Smooth muscle cell of the brain vasculature (primary cell): Measurements from ENCODE around the gene CBX1.
"Not testable (repeated sequence)": the region's sequence is repeated elsewhere in the genome, so short reads cannot be mapped to it uniquely, and the experiment has no call there.

Experiments used
- DNase-seq: peaks from one replicate; pipeline ENCODE4 v3.0.0-alpha.2; 2012; ENCODE audit warnings: low read depth, low spot score

CBX1 gene

DNA sequence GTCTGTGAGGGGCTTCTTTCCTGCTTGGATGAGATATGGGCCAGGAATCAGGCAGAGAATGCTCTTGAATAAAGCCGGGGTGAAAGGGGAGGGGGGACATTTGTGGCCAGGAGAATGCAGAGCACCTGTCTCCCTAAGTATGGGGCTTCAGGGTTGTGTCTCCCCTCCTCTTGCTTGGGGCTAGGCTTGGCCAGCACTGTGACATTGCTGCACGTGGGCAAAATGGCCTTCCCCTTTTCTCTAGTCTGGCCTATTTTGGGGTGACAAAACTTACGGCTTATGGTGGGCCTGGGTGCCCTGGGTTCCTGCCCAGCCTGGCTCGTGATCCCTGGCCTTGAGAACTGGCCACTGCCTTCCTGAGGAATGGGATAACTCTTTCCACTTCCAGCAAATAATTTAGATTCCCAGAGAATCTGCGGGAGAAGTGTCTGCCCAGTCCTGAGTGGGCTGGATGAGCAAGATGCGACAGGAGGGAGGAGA is 47.5 kb downstream of the CBX1 start:
- no peak for DNase-seq

- peak; percentile 86 for DNase-seq
These were observed 48.1 kb downstream of the CBX1 start for GRCh38 chr17:48052956-48053757.

DNA sequence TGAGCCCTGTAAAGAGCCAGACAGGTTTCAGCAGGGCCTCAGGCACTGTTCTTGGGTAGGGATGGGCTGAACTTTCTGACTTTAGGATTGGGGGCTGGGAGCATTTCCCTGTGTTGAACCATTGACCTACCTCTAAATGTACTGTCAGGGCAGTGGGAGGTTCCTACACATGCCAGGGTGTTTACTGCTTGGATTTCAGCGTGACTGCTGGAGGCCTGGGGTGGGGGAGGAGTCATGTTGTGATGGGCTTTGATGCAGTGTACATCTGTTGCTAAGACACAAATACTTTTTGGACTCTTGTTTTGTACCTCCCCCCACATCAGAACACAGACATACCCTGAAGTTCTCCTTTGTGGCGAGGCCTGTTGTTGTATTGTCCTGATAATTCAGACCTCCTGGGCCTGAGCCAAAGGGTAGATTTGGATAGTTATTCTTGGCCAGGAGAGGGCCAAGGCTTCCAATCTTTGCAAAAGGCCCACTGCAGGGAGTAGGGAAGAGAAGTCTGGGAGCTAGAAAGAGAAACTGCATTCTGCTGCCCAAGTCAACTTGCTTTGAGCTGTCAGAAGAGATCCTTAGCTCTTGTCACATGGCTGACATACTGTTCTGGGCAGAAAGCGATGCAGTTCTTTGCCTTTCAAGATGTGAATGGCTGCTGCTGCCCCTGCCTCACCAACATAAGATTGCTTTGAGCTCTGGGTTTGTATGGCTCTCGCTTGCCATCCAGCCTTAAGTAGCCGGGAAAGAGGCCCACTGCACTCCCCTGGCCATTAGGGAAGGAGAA is 49.4 kb downstream of the CBX1 start:
- DNase-seq: peak; percentile 99

GRCh38 chr17:48051283-48051682 is 50.0 kb downstream of the CBX1 start:
- DNase-seq: no peak

- DNase-seq: no peak
These were observed 52.7 kb downstream of the CBX1 start for GRCh38 chr17:48048384-48049126.

GRCh38 chr17:48047741-48048383 is 53.4 kb downstream of the CBX1 start, which contains the start of gene NFE2L1:
Gene NFE2L1, plus strand, starts transcription at chr17:48048359. Its CDS starts 2,760 bp downstream, at chr17:48051119.
- peak; percentile 99 for DNase-seq

GRCh38 chr17:48047113-48047740 is 54.1 kb downstream of the CBX1 start:
- no peak for DNase-seq

- DNase-seq: no peak
These were observed 55.0 kb downstream of the CBX1 start for GRCh38 chr17:48046296-48046695.

GRCh38 chr17:48045316-48046001 is 55.8 kb downstream of the CBX1 start:
- no peak for DNase-seq

DNA sequence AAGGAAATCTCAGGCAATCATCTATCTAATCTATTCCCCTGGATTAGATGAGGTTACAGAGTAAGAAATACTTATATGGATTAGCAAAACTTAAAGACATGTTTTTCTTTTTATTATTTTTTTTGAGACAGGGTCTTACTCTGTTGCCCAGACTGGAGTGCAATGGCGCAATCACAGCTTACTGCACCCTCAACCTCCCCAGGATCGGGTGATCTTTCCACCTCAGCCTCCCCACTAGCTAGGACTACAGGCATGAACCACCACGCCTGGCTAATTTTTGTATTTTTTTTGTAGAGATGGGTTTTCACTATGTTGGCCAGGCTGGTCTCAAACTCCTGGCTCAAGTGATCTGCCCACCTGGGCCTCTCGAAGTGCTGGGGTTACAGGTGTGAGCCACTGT is 56.4 kb downstream of the CBX1 start:
- DNase-seq: no peak

GRCh38 chr17:48043176-48043575 is 58.1 kb downstream of the CBX1 start:
- no peak for DNase-seq

GRCh38 chr17:48038687-48039086 is 62.6 kb downstream of the CBX1 start:
- DNase-seq: no peak

GRCh38 chr17:48037838-48038323 is 63.4 kb downstream of the CBX1 start:
- no peak for DNase-seq

DNA sequence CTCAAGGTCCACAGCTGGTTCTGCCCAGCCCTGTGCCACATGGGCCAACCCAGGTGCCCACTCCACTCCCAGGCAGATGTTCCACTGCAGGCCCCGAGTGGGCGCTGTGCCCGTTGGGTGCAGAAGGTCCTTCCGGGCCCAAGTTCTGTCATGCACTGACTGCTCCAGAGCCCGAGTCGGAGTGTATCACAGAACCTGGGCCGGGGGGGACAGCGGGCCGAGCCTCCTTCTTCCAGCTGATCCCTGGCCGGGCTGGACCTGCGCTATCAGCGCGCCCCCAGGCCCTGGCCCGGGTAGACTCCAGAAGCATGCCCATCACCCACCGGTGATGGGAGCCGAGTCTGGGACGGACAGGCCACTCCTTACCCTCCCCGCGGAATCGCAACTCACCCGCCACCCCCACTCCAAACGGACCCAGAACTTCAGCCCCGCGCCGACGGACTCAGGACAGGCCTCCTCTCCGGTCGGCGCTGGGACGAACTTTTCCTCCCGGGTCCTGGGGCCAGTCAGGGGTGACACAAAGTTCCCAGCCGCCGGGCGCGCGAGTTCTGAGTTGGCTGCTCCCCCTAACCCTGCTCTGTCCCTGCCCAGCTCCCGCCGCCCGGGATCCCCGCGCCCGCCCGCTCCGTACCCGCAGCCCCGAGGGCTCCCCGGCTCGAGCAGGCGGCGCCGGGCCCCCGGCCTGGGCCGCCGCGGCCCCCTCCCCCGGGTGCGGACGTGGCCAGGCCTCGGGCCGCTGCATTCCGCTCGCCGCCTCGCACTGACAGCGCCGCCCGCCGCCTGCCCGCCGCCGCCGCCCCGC is 64.0 kb downstream of the CBX1 start, which contains the start of gene COPZ2:
Gene COPZ2 (minus strand): TSS at position 762 of the 802 bp plus-strand sequence. CDS start 20 bp downstream, at position 742.
- DNase-seq: no peak

DNA sequence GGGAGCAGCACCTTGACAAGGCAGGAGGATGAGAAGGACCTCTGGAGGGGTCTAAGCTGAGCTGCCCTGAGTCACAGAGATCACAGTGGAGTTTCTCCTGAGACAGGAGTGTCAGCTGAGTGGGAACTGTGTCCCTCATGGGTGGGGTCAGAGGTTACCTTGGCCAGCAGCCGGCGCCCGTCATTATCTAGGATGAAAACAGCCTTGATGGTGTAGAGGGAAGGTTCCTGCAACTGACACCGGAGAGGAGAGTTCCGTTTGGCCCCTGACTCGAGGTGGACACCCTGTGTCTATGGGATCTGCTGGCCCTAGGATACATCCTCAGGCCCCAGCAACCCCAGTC is 64.6 kb downstream of the CBX1 start:
- no peak for DNase-seq

DNA sequence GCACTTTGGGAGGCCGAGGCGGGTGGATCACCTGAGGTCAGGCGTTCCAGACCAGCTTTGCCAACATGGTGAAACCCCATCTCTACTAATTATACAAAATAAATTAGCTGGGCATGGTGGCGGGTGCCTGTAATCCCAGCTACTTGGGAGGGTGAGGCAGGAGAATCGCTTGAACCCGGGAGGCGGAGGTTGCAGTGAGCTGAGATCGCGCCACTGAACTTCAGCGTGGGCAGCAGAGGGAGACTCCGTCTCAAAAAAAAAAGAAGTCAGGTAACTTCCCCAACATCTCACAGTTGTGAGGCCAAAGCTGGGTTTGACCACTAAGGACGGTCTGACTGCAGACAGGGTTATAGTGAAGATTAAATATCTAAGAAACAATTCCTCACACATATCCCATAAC is 66.5 kb downstream of the CBX1 start:
- DNase-seq: not testable (repeated sequence)

DNA sequence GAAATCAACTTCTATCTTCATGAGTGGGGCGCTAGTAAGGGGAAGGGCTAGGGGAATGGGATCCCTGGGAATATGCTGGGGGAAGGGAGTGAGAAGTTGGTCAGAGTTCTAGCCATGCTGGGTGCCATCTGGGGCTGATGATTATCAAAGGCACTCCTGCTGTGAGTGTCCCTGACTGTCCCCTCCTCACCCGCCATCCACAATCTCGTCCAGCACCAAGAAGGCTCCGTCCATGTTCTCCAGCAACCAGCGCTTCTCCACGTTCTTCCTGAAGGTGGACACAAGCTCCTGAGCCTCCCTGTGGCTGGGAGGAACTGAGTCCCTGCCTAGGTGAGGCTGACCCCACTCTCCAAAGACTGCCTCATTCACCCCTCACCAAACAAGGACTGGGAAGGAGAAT is 69.3 kb downstream of the CBX1 start:
- no peak for DNase-seq

DNA sequence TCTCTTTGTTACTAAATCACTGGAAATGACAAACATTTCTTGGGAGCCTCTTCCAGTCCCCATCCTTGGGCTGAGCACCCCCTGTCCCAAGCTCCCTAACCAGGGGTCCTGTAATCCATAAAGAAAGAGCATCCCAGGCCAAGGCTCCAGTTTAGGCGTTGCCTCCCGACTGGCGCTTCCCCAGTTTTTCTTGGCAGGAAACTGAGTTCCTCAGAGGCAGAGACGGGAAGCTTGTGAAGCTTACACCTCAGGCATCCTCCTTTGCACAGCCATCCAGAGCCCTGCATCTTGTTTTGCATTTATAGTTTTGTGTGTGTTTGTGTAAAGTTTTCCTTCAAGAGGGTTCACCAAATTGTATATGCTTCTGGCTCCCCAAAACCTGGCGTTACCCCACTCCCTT is 70.7 kb downstream of the CBX1 start:
- DNase-seq: no peak

- DNase-seq: no peak
These were observed 72.5 kb downstream of the CBX1 start for GRCh38 chr17:48028736-48029135.
